ENCODE results near the gene GALNT2.

The GALNT2 gene

DNA sequence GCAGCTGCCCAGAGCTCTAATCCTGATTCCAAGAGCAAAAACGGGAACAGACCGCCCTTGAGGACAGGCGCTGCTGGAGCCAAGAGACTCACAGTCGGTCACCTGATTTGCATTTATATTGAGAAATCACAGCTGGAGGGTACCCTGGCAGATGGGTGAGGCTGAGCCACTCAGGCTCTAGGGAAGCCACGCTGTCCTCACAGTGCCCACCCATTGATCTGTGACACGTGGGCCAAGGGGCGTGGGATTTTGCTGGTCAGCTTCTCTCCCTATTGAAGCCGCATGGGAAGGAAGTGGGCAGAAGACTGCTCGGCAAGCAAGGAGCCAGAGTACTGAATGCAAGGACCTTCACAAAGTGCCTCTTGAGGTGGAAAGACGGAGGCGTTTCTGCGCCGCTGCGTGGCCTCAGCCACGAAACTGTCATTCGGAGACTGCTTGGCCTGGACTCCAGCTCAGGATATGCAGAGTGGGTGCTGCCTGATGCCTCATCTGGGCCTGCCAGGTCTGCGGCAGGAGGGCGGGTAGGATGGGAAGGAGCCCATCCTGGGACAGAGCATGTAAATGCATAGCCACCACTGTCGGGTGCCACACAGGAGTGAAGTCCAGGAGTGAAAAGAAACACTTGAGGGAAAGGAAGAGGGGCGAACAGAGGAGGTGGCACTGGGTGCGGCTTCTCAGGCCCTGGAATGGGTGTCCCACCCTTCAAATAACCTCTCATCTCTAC is 219.3 kb downstream of the GALNT2 start:
- WGBS, 2 donors (ENCODE audit: extremely low coverage in 2 of 2, insufficient read length in 2 of 2, insufficient replicate concordance in 1 of 2): no CpG with 5 or more reads among the region's 21 CpGs
- Histone ChIP-seq H3K27me3 (ENCODE audit: control insufficient read depth in 3 of 3, insufficient read depth in 3 of 3, low read depth in 1 of 3, low read length in 3 of 3) (no peaks in the 10 kb centered on the region), H3K4me3 (ENCODE audit: low read length in 2 of 2) (no peak overlapping the region), H2AK5ac (ENCODE audit: low read depth, low read length) (peak overlapping the region; percentile 66), H2AFZ (ENCODE audit: low read length) (no peak overlapping the region), H4K8ac (ENCODE audit: low read depth, low read length) (peak overlapping the region; percentile 19), H3K4me2 (ENCODE audit: insufficient read depth, low read length, poor library complexity, severe bottlenecking) (no peak overlapping the region), H3K14ac (ENCODE audit: low read length) (peak overlapping the region; percentile 75), H3K9ac (ENCODE audit: low read depth, low read length, poor library complexity) (no peak overlapping the region), H3K4ac (ENCODE audit: low read length) (no peak overlapping the region), H3K27ac (replicated peaks; ENCODE audit: low read length) (no peak overlapping the region), H2BK12ac (ENCODE audit: low read length) (no peak overlapping the region), H2BK15ac (ENCODE audit: low read length) (peak overlapping the region; percentile 45), H3K79me1 (ENCODE audit: low read depth, low read length) (no peaks in the 10 kb centered on the region), H3K4me1 (ENCODE audit: control insufficient read depth in 2 of 2, insufficient read depth in 1 of 2, low read depth in 1 of 2, low read length in 2 of 2) (peaks cover 0 to 5% of the 10 kb centered on the region in 2 donors), H3K9me3 (replicated peaks in 1 of 2; ENCODE audit: control insufficient read depth in 2 of 2, insufficient read depth in 1 of 2, low read depth in 1 of 2, low read length in 2 of 2) (peaks cover 0 to 2% of the 10 kb centered on the region in 2 donors), H2BK120ac (ENCODE audit: low read depth, low read length) (no peak overlapping the region), H3K18ac (ENCODE audit: low read length) (peak overlapping the region; percentile 15), H4K91ac (ENCODE audit: low read depth, low read length, poor library complexity) (no peak overlapping the region), H3K23ac (ENCODE audit: low read depth, low read length, poor library complexity) (peak overlapping the region; percentile 8), H2BK5ac (ENCODE audit: low read length) (no peak overlapping the region), H3K36me3 (replicated peaks in 1 of 2; ENCODE audit: control insufficient read depth in 2 of 2, insufficient read depth in 2 of 2, low read length in 2 of 2) (peaks cover 0 to 2% of the 10 kb centered on the region in 2 donors)
- no peak for DNase-seq (ENCODE audit: low spot score)

DNA sequence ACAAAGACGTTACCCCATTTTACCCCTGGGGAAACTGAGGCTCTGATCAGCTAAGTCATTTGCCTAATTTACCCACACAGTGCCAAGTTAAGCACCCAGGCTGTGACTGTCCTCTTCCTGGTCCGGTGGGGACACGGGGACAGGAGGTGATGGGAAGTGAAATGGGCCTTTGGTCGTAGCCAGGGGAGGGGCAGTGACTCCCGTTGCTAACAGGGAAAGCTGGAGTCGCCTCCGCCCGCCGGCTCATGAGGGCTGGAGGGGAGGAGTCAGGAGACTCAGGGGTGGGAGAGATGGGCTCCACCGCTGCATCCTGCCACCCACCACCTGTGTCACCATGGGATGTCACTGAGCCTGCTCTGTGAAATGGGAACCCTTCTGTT is 219.8 kb downstream of the GALNT2 start:
- peaks cover 0 to 5% of the 10 kb centered on the region in 2 donors for H3K4me1 ChIP-seq (ENCODE audit: control insufficient read depth in 2 of 2, insufficient read depth in 1 of 2, low read depth in 1 of 2, low read length in 2 of 2)
- no CpG with 5 or more reads among the region's 10 CpGs for WGBS, 2 donors (ENCODE audit: extremely low coverage in 2 of 2, insufficient read length in 2 of 2, insufficient replicate concordance in 1 of 2)

DNA sequence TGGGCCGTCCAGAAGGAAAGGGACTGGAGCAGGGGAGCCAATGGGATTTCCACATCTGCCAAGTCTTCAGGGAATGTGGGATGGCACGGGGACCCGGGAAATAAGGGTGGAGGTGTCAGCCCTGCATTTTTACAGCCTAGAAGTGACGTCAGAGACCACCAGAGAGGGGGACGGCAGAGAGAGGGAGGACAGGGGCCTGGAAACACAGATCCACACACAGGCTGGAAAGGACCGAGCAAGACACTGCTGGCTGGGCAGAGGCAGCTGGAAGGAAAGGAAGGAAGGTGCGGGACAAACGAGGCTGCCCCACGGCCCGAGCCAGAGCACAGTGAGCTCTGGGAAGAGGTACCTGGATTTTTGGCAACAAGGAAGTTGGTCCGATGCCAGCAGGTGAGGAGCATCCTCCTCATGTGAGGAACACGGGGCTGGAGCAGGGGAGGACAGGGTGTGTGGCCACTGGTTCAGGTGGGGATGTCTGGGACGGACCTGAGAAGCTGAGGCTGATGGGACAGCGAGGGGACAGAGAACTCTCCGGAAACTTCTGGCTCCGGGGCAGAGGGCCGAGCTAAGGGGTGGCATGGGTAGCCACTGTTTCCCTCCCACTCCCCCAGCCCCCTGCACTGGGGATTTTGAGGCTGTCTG is 220.8 kb downstream of the GALNT2 start:
- Histone ChIP-seq H3K14ac (ENCODE audit: low read length) (peak overlapping the region; percentile 76), H3K79me1 (ENCODE audit: low read depth, low read length) (no peaks in the 10 kb centered on the region), H2BK5ac (ENCODE audit: low read length) (peak overlapping the region; percentile 46), H2BK15ac (ENCODE audit: low read length) (no peak overlapping the region), H2BK120ac (ENCODE audit: low read depth, low read length) (no peak overlapping the region), H3K18ac (ENCODE audit: low read length) (peak overlapping the region; percentile 80), H2AK5ac (ENCODE audit: low read depth, low read length) (no peak overlapping the region), H3K4ac (ENCODE audit: low read length) (no peak overlapping the region), H2BK12ac (ENCODE audit: low read length) (no peak overlapping the region), H2AFZ (ENCODE audit: low read length) (no peak overlapping the region), H3K23ac (ENCODE audit: low read depth, low read length, poor library complexity) (no peak overlapping the region), H3K4me1 (ENCODE audit: control insufficient read depth in 2 of 2, insufficient read depth in 1 of 2, low read depth in 1 of 2, low read length in 2 of 2) (peaks cover 5 to 11% of the 10 kb centered on the region in 2 donors), H3K27me3 (ENCODE audit: control insufficient read depth in 3 of 3, insufficient read depth in 3 of 3, low read depth in 1 of 3, low read length in 3 of 3) (peaks cover 0 to 10% (median 7%) of the 10 kb centered on the region in 3 experiments), H3K4me2 (ENCODE audit: insufficient read depth, low read length, poor library complexity, severe bottlenecking) (no peak overlapping the region), H3K27ac (replicated peaks; ENCODE audit: low read length) (no peak overlapping the region), H3K9ac (ENCODE audit: low read depth, low read length, poor library complexity) (no peak overlapping the region), H3K36me3 (replicated peaks in 1 of 2; ENCODE audit: control insufficient read depth in 2 of 2, insufficient read depth in 2 of 2, low read length in 2 of 2) (no peaks in the 10 kb centered on the region), H3K9me3 (replicated peaks in 1 of 2; ENCODE audit: control insufficient read depth in 2 of 2, insufficient read depth in 1 of 2, low read depth in 1 of 2, low read length in 2 of 2) (peaks cover 0 to 2% of the 10 kb centered on the region in 2 donors), H3K4me3 (ENCODE audit: low read length in 2 of 2) (no peak overlapping the region), H4K8ac (ENCODE audit: low read depth, low read length) (no peak overlapping the region), H4K91ac (ENCODE audit: low read depth, low read length, poor library complexity) (no peak overlapping the region)
- no peak for DNase-seq (ENCODE audit: low spot score)
- no CpG with 5 or more reads among the region's 17 CpGs for WGBS, 2 donors (ENCODE audit: extremely low coverage in 2 of 2, insufficient read length in 2 of 2, insufficient replicate concordance in 1 of 2)

More for the DNA sequence above, 219.8 kb downstream of the GALNT2 start:
- Histone ChIP-seq H4K8ac (ENCODE audit: low read depth, low read length) (no peak overlapping the region), H2BK12ac (ENCODE audit: low read length) (no peak overlapping the region), H2AFZ (ENCODE audit: low read length) (no peak overlapping the region), H2BK120ac (ENCODE audit: low read depth, low read length) (no peak overlapping the region), H3K9ac (ENCODE audit: low read depth, low read length, poor library complexity) (no peak overlapping the region), H3K4ac (ENCODE audit: low read length) (no peak overlapping the region), H2BK15ac (ENCODE audit: low read length) (no peak overlapping the region), H3K23ac (ENCODE audit: low read depth, low read length, poor library complexity) (peak overlapping the region; percentile 10), H2BK5ac (ENCODE audit: low read length) (no peak overlapping the region), H3K14ac (ENCODE audit: low read length) (no peak overlapping the region), H3K4me3 (ENCODE audit: low read length in 2 of 2) (no peak overlapping the region), H3K79me1 (ENCODE audit: low read depth, low read length) (no peaks in the 10 kb centered on the region), H4K91ac (ENCODE audit: low read depth, low read length, poor library complexity) (no peak overlapping the region), H3K18ac (ENCODE audit: low read length) (no peak overlapping the region), H3K27me3 (ENCODE audit: control insufficient read depth in 3 of 3, insufficient read depth in 3 of 3, low read depth in 1 of 3, low read length in 3 of 3) (peaks cover 0 to under 1% (median under 1%) of the 10 kb centered on the region in 3 experiments), H3K4me2 (ENCODE audit: insufficient read depth, low read length, poor library complexity, severe bottlenecking) (no peak overlapping the region), H3K9me3 (replicated peaks in 1 of 2; ENCODE audit: control insufficient read depth in 2 of 2, insufficient read depth in 1 of 2, low read depth in 1 of 2, low read length in 2 of 2) (peaks cover 0 to 2% of the 10 kb centered on the region in 2 donors), H3K36me3 (replicated peaks in 1 of 2; ENCODE audit: control insufficient read depth in 2 of 2, insufficient read depth in 2 of 2, low read length in 2 of 2) (peaks cover 0 to 2% of the 10 kb centered on the region in 2 donors), H2AK5ac (ENCODE audit: low read depth, low read length) (no peak overlapping the region), H3K27ac (replicated peaks; ENCODE audit: low read length) (no peak overlapping the region)
- DNase-seq (ENCODE audit: low spot score): no peak

DNA sequence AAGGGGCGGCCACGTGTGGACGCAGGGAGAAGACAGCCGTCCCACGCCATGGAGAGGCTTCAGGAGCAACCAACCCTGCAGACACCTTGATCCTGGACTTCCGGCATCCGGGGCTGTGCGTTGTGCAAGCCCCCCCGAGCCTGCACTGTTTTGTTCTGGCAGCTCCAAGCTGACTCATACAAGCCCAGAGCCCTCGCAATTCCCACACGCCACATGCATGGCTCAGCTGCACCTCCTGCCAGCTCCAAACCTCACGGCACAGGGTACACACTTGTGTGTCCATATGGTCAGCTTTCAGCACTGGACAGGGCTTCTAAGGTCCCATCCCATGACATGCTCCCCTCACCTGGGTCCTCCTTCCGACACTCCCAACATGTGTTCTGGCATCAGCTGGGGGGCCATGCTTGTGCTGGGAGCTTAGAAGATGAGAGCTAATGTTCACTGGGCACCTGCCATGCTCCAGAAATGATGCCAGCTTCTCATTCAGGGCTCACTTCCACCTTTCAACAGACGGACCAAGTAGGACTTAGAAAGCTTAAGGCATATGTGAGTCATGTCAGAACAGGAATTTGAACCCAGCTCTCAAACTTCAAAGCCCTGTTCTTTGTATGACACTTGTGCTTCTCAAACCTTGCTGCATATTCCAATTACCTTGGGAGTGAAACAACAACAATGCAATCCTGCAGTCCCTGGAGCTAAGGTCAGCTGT is 221.8 kb downstream of the GALNT2 start:
- H4K8ac ChIP-seq (ENCODE audit: low read depth, low read length): no peak overlapping the region
- H3K14ac ChIP-seq (ENCODE audit: low read length): no peak overlapping the region
- no peak overlapping the region for H2BK120ac ChIP-seq (ENCODE audit: low read depth, low read length)
- no peaks in the 10 kb centered on the region for H3K79me1 ChIP-seq (ENCODE audit: low read depth, low read length)
- no peak overlapping the region for H2AFZ ChIP-seq (ENCODE audit: low read length)
- H3K9me3 ChIP-seq (replicated peaks in 1 of 2; ENCODE audit: control insufficient read depth in 2 of 2, insufficient read depth in 1 of 2, low read depth in 1 of 2, low read length in 2 of 2): no peaks in the 10 kb centered on the region
- no peak overlapping the region for H3K9ac ChIP-seq (ENCODE audit: low read depth, low read length, poor library complexity)
- H3K27ac ChIP-seq (replicated peaks; ENCODE audit: low read length): no peak overlapping the region
- no peak overlapping the region for H3K4ac ChIP-seq (ENCODE audit: low read length)
- no peak overlapping the region for H2BK15ac ChIP-seq (ENCODE audit: low read length)
- H3K18ac ChIP-seq (ENCODE audit: low read length): no peak overlapping the region
- no peak for DNase-seq (ENCODE audit: low spot score)
- no peak overlapping the region for H3K4me2 ChIP-seq (ENCODE audit: insufficient read depth, low read length, poor library complexity, severe bottlenecking)
- peak overlapping the region; percentile 81 for H2BK12ac ChIP-seq (ENCODE audit: low read length)
- no peak overlapping the region for H2AK5ac ChIP-seq (ENCODE audit: low read depth, low read length)
- H3K4me3 ChIP-seq (ENCODE audit: low read length in 2 of 2): no peak overlapping the region
- no peaks in the 10 kb centered on the region for H3K36me3 ChIP-seq (replicated peaks in 1 of 2; ENCODE audit: control insufficient read depth in 2 of 2, insufficient read depth in 2 of 2, low read length in 2 of 2)
- peak overlapping the region; percentile 92 for H3K23ac ChIP-seq (ENCODE audit: low read depth, low read length, poor library complexity)
- H2BK5ac ChIP-seq (ENCODE audit: low read length): peak overlapping the region; percentile 46
- peaks cover 0 to 15% (median 7%) of the 10 kb centered on the region in 3 experiments for H3K27me3 ChIP-seq (ENCODE audit: control insufficient read depth in 3 of 3, insufficient read depth in 3 of 3, low read depth in 1 of 3, low read length in 3 of 3)
- WGBS, 2 donors (ENCODE audit: extremely low coverage in 2 of 2, insufficient read length in 2 of 2, insufficient replicate concordance in 1 of 2): no CpG with 5 or more reads among the region's 14 CpGs
- H3K4me1 ChIP-seq (ENCODE audit: control insufficient read depth in 2 of 2, insufficient read depth in 1 of 2, low read depth in 1 of 2, low read length in 2 of 2): peaks cover 6 to 17% of the 10 kb centered on the region in 2 donors
- no peak overlapping the region for H4K91ac ChIP-seq (ENCODE audit: low read depth, low read length, poor library complexity)

All from neuronal stem cell (in vitro differentiated cells).